Prostate gland (tissue), 2 donors: ENCODE results near the gene CRIM1. TPM values are rescaled to one million over a fixed set of nuclear protein-coding genes. Genes with fewer than 3 reads are reported as not detected.

Source experiments
- DNase-seq: peaks from one replicate; pipeline ENCODE4 v3.0.0-alpha.2; 2019; ENCODE audit warnings: low spot score
- H3K27ac ChIP-seq, 2 donors: fragments of 200-600 bp; sonication (generic); 2 replicates each; pipeline ENCODE4 v1.5.1; 2017 to 2019
- H3K27me3 ChIP-seq: fragments of 200-600 bp; sonication (generic); replicated peaks from 2 replicates; pipeline ENCODE4 v1.5.1; 2019; ENCODE audit not compliant: insufficient read depth
- H3K36me3 ChIP-seq, 2 donors: fragments of 200-600 bp; sonication (generic); 1 replicate in 1 of 2; 2 replicates in 1 of 2; pipeline versions ENCODE4 v1.5.1 to v1.8.1; 2017 to 2019
- H3K4me1 ChIP-seq: fragments of 200-600 bp; sonication (generic); replicated peaks from 2 replicates; pipeline ENCODE4 v1.5.1; 2019
- H3K4me3 ChIP-seq, 2 donors: fragments of 200-600 bp; sonication (generic); 2 replicates each; pipeline ENCODE4 v1.5.1; 2017 to 2019
- H3K9me3 ChIP-seq: fragments of 200-600 bp; sonication (generic); 2 replicates; pipeline ENCODE4 v1.5.1; 2017
- CTCF ChIP-seq, 4 experiments: fragments of 200-600 bp in 2 of 4; fragments of 450-650 bp in 2 of 4; sonication (generic) in 2 of 4; IDR thresholded peaks; 1 replicate in 3 of 4; 2 replicates in 1 of 4; pipeline ENCODE4 v1.5.1; 2016 to 2019; ENCODE audit warnings: antibody characterized with exemption in 4 of 4, mild to moderate bottlenecking in 2 of 4, moderate library complexity in 2 of 4
- POLR2A ChIP-seq: fragments of 450-650 bp; IDR thresholded peaks from one replicate; pipeline ENCODE4 v1.6.1; 2016; ENCODE audit warnings: antibody characterized with exemption, mild to moderate bottlenecking
- POLR2AphosphoS5 ChIP-seq: sonication (generic); formaldehyde crosslinking; IDR thresholded peaks from one replicate; pipeline ENCODE4 v1.6.1; 2017; ENCODE audit warnings: antibody characterized with exemption
- WGBS: methylation state at CpG from one replicate; pipeline ENCODE4 v1.1.5; 2018; 5-methylcytosine and 5-hydroxymethylcytosine counted together
- intact Hi-C: fragments of 100-400 bp; cut with DNase I; formaldehyde crosslinking; loops from one replicate; pipeline ENCODE4 v1.14.2; 2022
- total RNA-seq, 2 donors: library from RNA; depleted of rRNA; stranded (reverse); fragments of >200 nt; gene quantifications; one replicate each; pipeline ENCODE4 v1.1.0, GENCODE V29; 2016

The CRIM1 gene
- total RNA-seq, 2 donors from 2014 or later, result 55.2 to 101 TPM

GRCh38 chr2:36380624-36381481 lies 25.3 kb downstream of the CRIM1 start:
- no peaks in the 10 kb centered on the region for H3K4me1 ChIP-seq
- intact Hi-C loops, result no loop called here
- H3K4me3 ChIP-seq, result no peak overlapping the region
- TF ChIP-seq CTCF (IDR thresholded peaks at IDR 0.05) (no peak), POLR2A (no peak), POLR2AphosphoS5 (no peak)
- WGBS, result 66% methylated on average over 15 of the region's 15 CpGs
- no peak overlapping the region for H3K27ac ChIP-seq
- no peaks in the 10 kb centered on the region for H3K36me3 ChIP-seq
- no peak for DNase-seq
- H3K27me3 ChIP-seq, result no peaks in the 10 kb centered on the region
- no peaks in the 10 kb centered on the region for H3K9me3 ChIP-seq

- no peak overlapping the region for H3K4me3 ChIP-seq
- no peaks in the 10 kb centered on the region for H3K4me1 ChIP-seq
- no peak for TF ChIP-seq POLR2A
- no peak for TF ChIP-seq POLR2AphosphoS5
- no peak for TF ChIP-seq CTCF (IDR thresholded peaks at IDR 0.05)
- H3K9me3 ChIP-seq, result no peaks in the 10 kb centered on the region
- WGBS, result 89% methylated on average over 6 of the region's 6 CpGs
- no peak overlapping the region for H3K27ac ChIP-seq
- intact Hi-C loops, result no loop called here
- no peaks in the 10 kb centered on the region for H3K36me3 ChIP-seq
- no peaks in the 10 kb centered on the region for H3K27me3 ChIP-seq
- DNase-seq, result no peak
Observed at GRCh38 chr2:36381993-36382392, 26.4 kb downstream of the CRIM1 start.

- TF ChIP-seq POLR2A, result no peak
- no peak for TF ChIP-seq POLR2AphosphoS5
- TF ChIP-seq CTCF (IDR thresholded peaks at IDR 0.05), result no peak
- no peak overlapping the region for H3K4me3 ChIP-seq
- H3K4me1 ChIP-seq, result peaks cover 5% of the 10 kb centered on the region
- H3K36me3 ChIP-seq, result no peaks in the 10 kb centered on the region
- intact Hi-C loops, result no loop called here
- H3K27ac ChIP-seq, result no peak overlapping the region
- H3K27me3 ChIP-seq, result no peaks in the 10 kb centered on the region
- WGBS, result 61% methylated on average over 2 of the region's 2 CpGs
- no peak for DNase-seq
- H3K9me3 ChIP-seq, result no peaks in the 10 kb centered on the region
Observed at GRCh38 chr2:36382472-36382871, 26.9 kb downstream of the CRIM1 start.

- Histone ChIP-seq H3K4me3 (no peak overlapping the region), H3K27me3 (no peaks in the 10 kb centered on the region), H3K36me3 (no peaks in the 10 kb centered on the region), H3K9me3 (no peaks in the 10 kb centered on the region), H3K4me1 (peaks cover 7% of the 10 kb centered on the region), H3K27ac (no peak overlapping the region)
- TF ChIP-seq POLR2A (no peak), CTCF (IDR thresholded peaks at IDR 0.05) (no peak), POLR2AphosphoS5 (no peak)
- intact Hi-C loops, result no loop called here
- DNase-seq, result no peak
- 98% methylated on average over 4 of the region's 4 CpGs for WGBS
Observed at GRCh38 chr2:36383726-36384125, 28.1 kb downstream of the CRIM1 start.

- Histone ChIP-seq H3K4me3 (no peak overlapping the region), H3K27ac (no peak overlapping the region), H3K4me1 (peaks cover 7% of the 10 kb centered on the region), H3K27me3 (no peaks in the 10 kb centered on the region), H3K9me3 (no peaks in the 10 kb centered on the region), H3K36me3 (no peaks in the 10 kb centered on the region)
- intact Hi-C loops, result no loop called here
- 79% methylated on average over 2 of the region's 2 CpGs for WGBS
- TF ChIP-seq POLR2A (no peak), CTCF (IDR thresholded peaks at IDR 0.05) (no peak)
- no peak for DNase-seq
Observed at GRCh38 chr2:36384454-36384853, 28.9 kb downstream of the CRIM1 start.
